A673 (cell line): ENCODE measurements around the gene NLRP9. TPM values are rescaled to one million over a fixed set of nuclear protein-coding genes. Genes with fewer than 3 reads are reported as not detected.

Experiments used
- Bru-seq: library from RNA; stranded (reverse); fragments of 400-500 nt; gene quantifications from one replicate; lab custom pipeline; 2021; lab: Mats Ljungman, UMichigan
- BruChase-seq, 2 experiments: library from RNA; stranded (reverse); fragments of 400-500 nt; gene quantifications; one replicate each; lab custom pipeline; 2021; lab: Mats Ljungman, UMichigan
- BruUV-seq: library from RNA; stranded (reverse); fragments of 400-500 nt; replicated peaks from 2 replicates; lab custom pipeline; 2021; lab: Mats Ljungman, UMichigan
- CTCF ChIA-PET: fragments of 300-600 bp; sonication (Branson Sonifier 250); formaldehyde crosslinking; loops from one replicate; lab custom pipeline; 2022; ENCODE audit warnings: antibody characterized with exemption; lab: Charles Lee
- POLR2A ChIA-PET: fragments of 300-600 bp; sonication (Branson Sonifier 250); formaldehyde crosslinking; loops from one replicate; lab custom pipeline; 2022; ENCODE audit warnings: antibody characterized with exemption; ENCODE audit not compliant: low non-redundant PET; lab: Charles Lee
- DNase-seq: peaks from one replicate; pipeline ENCODE4 v3.0.0-alpha.2; 2015; ENCODE audit warnings: low spot score
- H3K27ac ChIP-seq: fragments of 200-600 bp; sonication (generic); 2 replicates; pipeline ENCODE4 v1.5.1; 2016; ENCODE audit warnings: mixed run types, low read depth, mild to moderate bottlenecking, mixed read lengths, antibody characterized with exemption, low read length; ENCODE audit not compliant: poor library complexity, severe bottlenecking
- H3K27me3 ChIP-seq: fragments of 200-600 bp; sonication (generic); replicated peaks from 2 replicates; pipeline ENCODE4 v1.6.1; 2017; ENCODE audit warnings: mixed run types, low read depth, mild to moderate bottlenecking, mixed read lengths, antibody characterized with exemption, low read length; ENCODE audit not compliant: insufficient read depth, poor library complexity
- H3K36me3 ChIP-seq: fragments of 200-600 bp; sonication (generic); 2 replicates; pipeline ENCODE4 v1.6.1; 2016; ENCODE audit warnings: mixed run types, mild to moderate bottlenecking, mixed read lengths, antibody characterized with exemption, low read length; ENCODE audit not compliant: insufficient read depth, poor library complexity, severe bottlenecking
- H3K4me1 ChIP-seq: fragments of 200-600 bp; sonication (generic); 2 replicates; pipeline ENCODE4 v1.6.1; 2017; ENCODE audit warnings: mixed run types, mild to moderate bottlenecking, mixed read lengths, antibody characterized with exemption, low read length; ENCODE audit not compliant: insufficient read depth, poor library complexity, severe bottlenecking
- H3K4me3 ChIP-seq: fragments of 200-600 bp; sonication (generic); 2 replicates; pipeline ENCODE4 v1.5.1; 2016; ENCODE audit warnings: low read depth, mixed run types, mild to moderate bottlenecking, mixed read lengths, low read length; ENCODE audit not compliant: poor library complexity, severe bottlenecking
- H3K9me3 ChIP-seq: fragments of 200-600 bp; sonication (generic); 2 replicates; pipeline ENCODE4 v1.6.1; 2016; ENCODE audit warnings: mixed run types, low read depth, mild to moderate bottlenecking, mixed read lengths, antibody characterized with exemption, low read length; ENCODE audit not compliant: poor library complexity, severe bottlenecking
- EZH2 ChIP-seq: fragments of 200-600 bp; sonication (generic); IDR thresholded peaks from 2 replicates; pipeline ENCODE4 v1.6.1; 2017; ENCODE audit warnings: borderline replicate concordance, low read depth, mild to moderate bottlenecking, mixed read lengths, antibody characterized with exemption, low read length; ENCODE audit not compliant: poor library complexity, severe bottlenecking
- intact Hi-C: fragments of 100-400 bp; cut with micrococcal nuclease; formaldehyde crosslinking; loops from one replicate; pipeline ENCODE4 v1.10.0; 2022; ENCODE audit not compliant: unreplicated experiment
- long read RNA-seq: library from polyadenylated mRNA; stranded (forward); transcript quantifications from one replicate; pipeline ENCODE4 v2.0.0, GENCODE V29; 2022
- total RNA-seq: library from RNA; stranded (reverse); gene quantifications from 2 replicates; pipeline ENCODE4 v1.2.3, GENCODE V29; 2021
- TF ChIP-seq, protein P1 (sequence below): fragments of 300-800, 200-600 bp; sonication (generic); conservative IDR thresholded peaks from 2 replicates; pipeline ENCODE4 v1.5.1; 2017; ENCODE audit warnings: low read depth, mild to moderate bottlenecking, antibody characterized with exemption, low read length, moderate library complexity, mixed read lengths

NLRP9 gene
- not detected in 2 replicates for total RNA-seq
- Bru-seq, nascent RNA = percentile 3 among the genes with signal in this experiment
- not detected for BruChase-seq, experiment 1, labeled RNA remaining after a 2-hour chase
- BruChase-seq, experiment 2, labeled RNA remaining after a 6-hour chase = not detected
- long read RNA-seq = 0 reads

DNA sequence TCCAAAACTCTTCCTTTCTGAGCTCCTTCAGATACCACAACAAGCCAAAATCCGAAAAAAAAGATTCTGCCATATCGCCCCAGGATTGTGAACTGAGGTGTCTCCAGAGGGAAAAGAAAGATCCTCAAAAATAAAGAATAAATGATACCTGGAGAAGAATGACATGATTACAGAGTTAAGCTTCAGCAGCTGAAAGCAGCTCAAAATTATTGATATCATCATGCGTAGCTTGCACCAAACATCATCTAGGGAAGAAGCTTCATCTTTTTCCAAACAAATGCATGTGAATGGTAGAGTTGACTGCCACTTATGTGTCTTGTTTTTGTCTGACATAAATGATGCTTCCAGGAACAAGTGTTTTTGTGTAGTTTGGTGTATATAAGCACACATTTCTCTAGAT is at the start of gene NLRP9:
Gene NLRP9, minus strand, starts transcription at position 101 of the 400 bp plus-strand sequence. Its CDS starts 28 bp downstream, at position 73.
- TF ChIP-seq, protein P1, sequence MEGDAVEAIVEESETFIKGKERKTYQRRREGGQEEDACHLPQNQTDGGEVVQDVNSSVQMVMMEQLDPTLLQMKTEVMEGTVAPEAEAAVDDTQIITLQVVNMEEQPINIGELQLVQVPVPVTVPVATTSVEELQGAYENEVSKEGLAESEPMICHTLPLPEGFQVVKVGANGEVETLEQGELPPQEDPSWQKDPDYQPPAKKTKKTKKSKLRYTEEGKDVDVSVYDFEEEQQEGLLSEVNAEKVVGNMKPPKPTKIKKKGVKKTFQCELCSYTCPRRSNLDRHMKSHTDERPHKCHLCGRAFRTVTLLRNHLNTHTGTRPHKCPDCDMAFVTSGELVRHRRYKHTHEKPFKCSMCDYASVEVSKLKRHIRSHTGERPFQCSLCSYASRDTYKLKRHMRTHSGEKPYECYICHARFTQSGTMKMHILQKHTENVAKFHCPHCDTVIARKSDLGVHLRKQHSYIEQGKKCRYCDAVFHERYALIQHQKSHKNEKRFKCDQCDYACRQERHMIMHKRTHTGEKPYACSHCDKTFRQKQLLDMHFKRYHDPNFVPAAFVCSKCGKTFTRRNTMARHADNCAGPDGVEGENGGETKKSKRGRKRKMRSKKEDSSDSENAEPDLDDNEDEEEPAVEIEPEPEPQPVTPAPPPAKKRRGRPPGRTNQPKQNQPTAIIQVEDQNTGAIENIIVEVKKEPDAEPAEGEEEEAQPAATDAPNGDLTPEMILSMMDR = no peak
- TF ChIP-seq EZH2 = no peak
- DNase-seq = no peak
- Histone ChIP-seq H3K4me3 (no peak within 1 kb of the TSS), H3K27ac (no peak within 1 kb of the TSS), H3K36me3 (no peaks in the 10 kb centered on the region), H3K9me3 (no peaks in the 10 kb centered on the region), H3K27me3 (peaks cover 4% of the 10 kb centered on the region), H3K4me1 (no peaks in the 10 kb centered on the region)
- POLR2A ChIA-PET = no interaction called here
- CTCF ChIA-PET = no interaction called here
- intact Hi-C loops = no loop called here
- BruUV-seq = no TSS peak

DNA sequence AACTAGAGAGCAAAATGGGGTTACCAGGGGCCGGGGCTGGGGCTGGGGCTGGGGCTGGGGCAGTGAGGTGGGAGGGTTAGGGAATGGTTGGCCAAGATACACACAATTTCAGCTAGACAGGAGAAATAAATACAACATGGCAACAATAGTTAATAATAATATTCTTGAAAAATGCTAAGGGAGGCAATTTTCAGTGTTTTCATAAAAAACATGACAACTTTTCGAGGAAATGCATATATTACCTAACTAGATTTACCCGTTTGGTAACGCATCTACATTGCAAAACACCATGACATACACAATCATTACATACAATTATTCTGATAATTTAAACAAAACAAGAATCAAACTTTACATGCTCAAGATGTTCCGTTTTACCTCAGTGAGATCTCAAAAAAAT is 42.9 kb upstream of the NLRP9 start:
- TF ChIP-seq, protein P1 = no peak
- H3K4me1 ChIP-seq = no peaks in the 10 kb centered on the region
- intact Hi-C loops = no loop called here
- H3K27me3 ChIP-seq = peaks cover 58% of the 10 kb centered on the region
- BruUV-seq = no TSS peak
- DNase-seq = no peak
- no peaks in the 10 kb centered on the region for H3K36me3 ChIP-seq
- CTCF ChIA-PET = no interaction called here
- POLR2A ChIA-PET = no interaction called here
- no peak overlapping the region for H3K27ac ChIP-seq
- H3K9me3 ChIP-seq = no peaks in the 10 kb centered on the region
- no peak overlapping the region for H3K4me3 ChIP-seq

DNA sequence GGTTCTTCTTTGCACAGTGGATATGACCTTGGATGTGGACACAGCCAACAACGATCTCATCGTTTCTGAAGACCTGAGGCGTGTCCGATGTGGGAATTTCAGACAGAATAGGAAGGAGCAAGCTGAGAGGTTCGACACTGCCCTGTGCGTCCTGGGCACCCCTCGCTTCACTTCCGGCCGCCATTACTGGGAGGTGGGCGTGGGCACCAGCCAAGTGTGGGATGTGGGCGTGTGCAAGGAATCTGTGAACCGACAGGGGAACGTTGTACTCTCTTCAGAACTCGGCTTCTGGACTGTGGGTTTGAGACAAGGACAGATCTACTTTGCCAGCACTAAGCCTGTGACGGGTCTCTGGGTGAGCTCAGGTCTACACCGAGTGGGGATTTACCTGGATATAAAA is 40.1 kb upstream of the NLRP9 start:
- no peak overlapping the region for H3K4me3 ChIP-seq
- POLR2A ChIA-PET = no interaction called here
- CTCF ChIA-PET = no interaction called here
- BruUV-seq = no TSS peak
- intact Hi-C loops = no loop called here
- peaks cover 68% of the 10 kb centered on the region for H3K27me3 ChIP-seq
- H3K36me3 ChIP-seq = no peaks in the 10 kb centered on the region
- TF ChIP-seq, protein P1 = no peak
- no peak for TF ChIP-seq EZH2
- DNase-seq = no peak
- no peaks in the 10 kb centered on the region for H3K4me1 ChIP-seq
- H3K9me3 ChIP-seq = no peaks in the 10 kb centered on the region
- no peak overlapping the region for H3K27ac ChIP-seq
